ENCODE data around the gene USE1. TPM values are rescaled to one million over a fixed set of nuclear protein-coding genes. Genes with fewer than 3 reads are reported as not detected.

The USE1 gene
- polyA plus RNA-seq, 1 experiment, result 21.1 TPM

DNA sequence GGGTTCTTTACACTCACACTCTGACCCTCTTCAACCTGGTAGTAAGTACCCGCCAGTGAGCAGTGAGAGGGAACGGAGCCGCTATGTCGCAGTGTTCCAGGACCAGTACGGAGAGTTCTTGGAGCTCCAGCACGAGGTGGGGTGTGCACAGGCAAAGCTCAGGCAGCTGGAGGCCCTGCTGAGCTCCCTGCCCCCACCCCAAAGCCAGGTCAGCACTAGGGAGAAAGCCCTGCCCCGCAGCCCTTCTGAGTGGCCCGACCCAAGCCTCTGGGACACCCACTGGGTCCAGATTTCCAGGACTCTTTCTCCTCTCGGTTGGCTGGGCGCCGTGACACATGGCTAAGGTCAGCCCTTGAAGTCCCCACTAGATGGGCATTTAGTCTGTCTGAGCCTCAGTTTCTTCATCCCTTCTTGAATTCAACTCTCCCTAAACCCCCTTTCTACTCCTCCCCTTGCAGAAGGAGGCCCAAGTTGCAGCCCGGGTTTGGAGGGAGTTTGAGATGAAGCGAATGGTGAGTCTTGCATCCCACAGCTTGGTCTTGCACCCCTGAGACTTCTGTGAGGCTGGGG is 12.7 kb downstream of the USE1 start:
- POLR2A ChIA-PET, result interaction anchor here (1.2 to 2.2 kb wide), 2 partner anchors 8 to 13 kb away, joined by 3 to 14 read pairs; partner anchors contain the start of gene USE1
- Histone ChIP-seq H3K9me3 (ENCODE audit: control insufficient read depth, insufficient read depth, low read length) (no peaks in the 10 kb centered on the region; the same call in 1 of the 2 replicates), H3K27ac (ENCODE audit: low read depth, low read length) (no peak overlapping the region), H3K4me3 (ENCODE audit: low read depth, low read length) (no peak overlapping the region), H3K27me3 (ENCODE audit: control insufficient read depth, insufficient read depth, low read length) (no peaks in the 10 kb centered on the region)
- DNase-seq (ENCODE audit: low read depth, low spot score), result no peak
- TF ChIP-seq, protein P1, sequence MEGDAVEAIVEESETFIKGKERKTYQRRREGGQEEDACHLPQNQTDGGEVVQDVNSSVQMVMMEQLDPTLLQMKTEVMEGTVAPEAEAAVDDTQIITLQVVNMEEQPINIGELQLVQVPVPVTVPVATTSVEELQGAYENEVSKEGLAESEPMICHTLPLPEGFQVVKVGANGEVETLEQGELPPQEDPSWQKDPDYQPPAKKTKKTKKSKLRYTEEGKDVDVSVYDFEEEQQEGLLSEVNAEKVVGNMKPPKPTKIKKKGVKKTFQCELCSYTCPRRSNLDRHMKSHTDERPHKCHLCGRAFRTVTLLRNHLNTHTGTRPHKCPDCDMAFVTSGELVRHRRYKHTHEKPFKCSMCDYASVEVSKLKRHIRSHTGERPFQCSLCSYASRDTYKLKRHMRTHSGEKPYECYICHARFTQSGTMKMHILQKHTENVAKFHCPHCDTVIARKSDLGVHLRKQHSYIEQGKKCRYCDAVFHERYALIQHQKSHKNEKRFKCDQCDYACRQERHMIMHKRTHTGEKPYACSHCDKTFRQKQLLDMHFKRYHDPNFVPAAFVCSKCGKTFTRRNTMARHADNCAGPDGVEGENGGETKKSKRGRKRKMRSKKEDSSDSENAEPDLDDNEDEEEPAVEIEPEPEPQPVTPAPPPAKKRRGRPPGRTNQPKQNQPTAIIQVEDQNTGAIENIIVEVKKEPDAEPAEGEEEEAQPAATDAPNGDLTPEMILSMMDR (IDR thresholded peaks at IDR 0.05; ENCODE audit: low read depth, low read length), result no peak
- CTCF ChIA-PET, result no interaction called here

DNA sequence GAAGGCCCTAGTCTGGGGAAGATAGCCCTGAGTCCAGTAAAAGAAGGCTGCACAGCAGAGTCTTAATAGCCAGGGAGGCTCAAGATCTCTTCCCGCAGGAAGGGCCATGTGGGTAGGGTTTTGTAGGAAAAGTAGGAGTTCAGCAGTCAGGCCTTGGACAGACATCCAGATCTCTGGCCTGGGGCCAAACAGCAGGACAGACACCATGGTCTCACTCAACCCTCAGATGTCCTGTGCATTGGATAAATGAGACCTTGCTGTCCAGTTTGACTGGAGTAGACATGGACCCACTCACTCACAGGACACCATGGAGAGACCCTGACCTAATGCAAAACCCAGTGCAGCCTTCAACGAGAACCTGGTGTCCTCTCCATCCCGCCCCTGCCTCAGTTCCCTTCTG is 14.7 kb downstream of the USE1 start:
- Histone ChIP-seq H3K27me3 (ENCODE audit: control insufficient read depth, insufficient read depth, low read length) (no peaks in the 10 kb centered on the region), H3K9me3 (ENCODE audit: control insufficient read depth, insufficient read depth, low read length) (no peaks in the 10 kb centered on the region; the same call in 1 of the 2 replicates), H3K27ac (ENCODE audit: low read depth, low read length) (no peak overlapping the region), H3K4me3 (ENCODE audit: low read depth, low read length) (no peak overlapping the region)
- TF ChIP-seq, protein P1 (IDR thresholded peaks at IDR 0.05; ENCODE audit: low read depth, low read length), result no peak
- no peak for DNase-seq (ENCODE audit: low read depth, low spot score)
- CTCF ChIA-PET, result no interaction called here
- POLR2A ChIA-PET, result no interaction called here

DNA sequence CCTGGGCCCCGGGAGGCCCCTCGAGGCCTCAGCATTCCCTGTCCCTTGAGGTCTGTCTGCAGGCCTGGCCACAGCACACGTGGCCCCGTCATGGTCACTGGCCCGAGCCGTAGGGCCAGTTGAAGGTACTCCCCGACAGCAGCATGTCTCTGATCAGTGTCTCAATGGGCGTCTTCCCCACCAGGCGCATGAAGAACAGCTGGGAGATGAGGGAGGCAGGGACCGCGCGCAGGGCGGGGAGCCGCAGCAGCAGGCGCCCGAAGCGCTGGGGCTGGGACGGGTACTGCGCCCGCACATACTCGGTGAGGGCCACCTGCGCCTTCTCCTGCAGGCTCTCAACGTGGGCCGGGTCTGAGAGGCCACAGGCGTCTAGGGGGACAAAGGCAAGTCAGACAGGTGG is 17.1 kb downstream of the USE1 start:
- no peaks in the 10 kb centered on the region; the same call in 1 of the 2 replicates for H3K9me3 ChIP-seq (ENCODE audit: control insufficient read depth, insufficient read depth, low read length)
- H3K4me3 ChIP-seq (ENCODE audit: low read depth, low read length), result no peak overlapping the region
- ChIA-PET POLR2A (no interaction called here), CTCF (no interaction called here)
- no peaks in the 10 kb centered on the region for H3K27me3 ChIP-seq (ENCODE audit: control insufficient read depth, insufficient read depth, low read length)
- TF ChIP-seq, protein P1 (IDR thresholded peaks at IDR 0.05; ENCODE audit: low read depth, low read length), result no peak
- no peak for DNase-seq (ENCODE audit: low read depth, low spot score)
- H3K27ac ChIP-seq (ENCODE audit: low read depth, low read length), result no peak overlapping the region

DNA sequence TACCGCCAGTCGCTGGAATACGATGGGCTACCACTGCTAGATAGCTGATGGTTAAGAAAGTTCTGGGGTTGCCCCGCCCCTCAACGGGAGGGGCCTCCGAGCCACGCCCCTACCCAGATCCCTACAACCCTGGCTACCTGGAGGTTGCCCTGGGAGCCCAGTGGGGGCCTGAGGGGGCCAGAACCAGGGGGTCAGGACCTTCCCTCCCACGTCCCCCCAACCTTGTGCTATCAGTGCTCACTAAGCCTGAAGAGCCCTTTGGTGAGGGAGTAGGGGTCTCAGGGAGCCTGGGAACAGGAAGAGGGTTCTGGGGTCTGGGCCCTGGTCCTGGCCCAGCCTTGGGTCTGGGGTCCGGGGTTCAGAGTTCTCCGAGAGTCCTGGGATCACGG is 19.7 kb downstream of the USE1 start:
- Histone ChIP-seq H3K9me3 (ENCODE audit: control insufficient read depth, insufficient read depth, low read length) (no peaks in the 10 kb centered on the region; the same call in 1 of the 2 replicates), H3K27me3 (ENCODE audit: control insufficient read depth, insufficient read depth, low read length) (no peaks in the 10 kb centered on the region), H3K27ac (ENCODE audit: low read depth, low read length) (no peak overlapping the region), H3K4me3 (ENCODE audit: low read depth, low read length) (peak overlapping the region; percentile 63)
- POLR2A ChIA-PET, result interaction anchor here (0.6 to 3.1 kb wide), 4 partner anchors 8 to 45 kb away, joined by 3 to 14 read pairs (median 3); partner anchors contain the start of gene OCEL1
- DNase-seq (ENCODE audit: low read depth, low spot score), result no peak
- TF ChIP-seq, protein P1 (IDR thresholded peaks at IDR 0.05; ENCODE audit: low read depth, low read length), result no peak
- CTCF ChIA-PET, result interaction anchor here (0.6 kb wide), 1 partner anchor 131 kb away, joined by 4 read pairs; no protein-coding TSS in a partner anchor

DNA sequence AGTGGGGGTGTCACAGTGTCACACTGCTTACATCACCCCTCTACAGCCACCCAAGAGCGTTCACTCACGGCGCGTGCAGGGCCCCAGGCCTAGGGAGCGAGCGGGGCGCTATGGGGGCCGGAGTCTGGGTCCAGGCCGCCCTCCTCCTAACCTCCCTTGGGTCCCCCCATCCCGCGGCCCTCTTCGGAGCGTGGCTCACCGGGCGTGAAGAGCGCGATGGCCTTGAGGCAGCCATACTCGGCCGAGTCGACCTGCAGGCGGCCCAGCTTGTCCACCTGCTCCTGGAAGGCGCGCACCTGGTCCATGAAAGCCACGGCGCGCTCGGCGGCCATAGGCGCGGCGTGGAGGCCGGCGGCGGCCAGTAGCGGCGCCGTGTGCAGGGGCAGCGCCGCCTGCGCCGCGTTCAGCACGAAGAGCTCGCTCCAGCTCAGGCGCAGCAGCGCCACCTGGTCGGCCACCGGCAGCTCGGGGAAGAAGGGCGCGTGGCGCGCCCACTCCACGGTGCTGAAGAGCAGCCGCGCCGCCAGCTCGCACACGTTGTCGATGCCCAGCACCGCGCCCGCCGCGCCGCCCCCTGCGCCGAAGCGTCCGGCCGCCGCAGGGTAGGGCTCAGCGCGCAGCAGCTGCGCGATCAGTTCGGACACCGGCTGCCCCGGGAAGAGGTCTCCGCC is 20.3 kb downstream of the USE1 start:
- TF ChIP-seq, protein P1 (IDR thresholded peaks at IDR 0.05; ENCODE audit: low read depth, low read length), result peak; percentile 41; the same call in 1 of the 2 replicates
- H3K27ac ChIP-seq (ENCODE audit: low read depth, low read length), result peak overlapping the region; percentile 52
- POLR2A ChIA-PET, result interaction anchor here (0.9 to 3.1 kb wide), 3 partner anchors 9 to 20 kb away, joined by 3 to 14 read pairs (median 3); partner anchors contain the start of genes OCEL1 and USE1
- H3K9me3 ChIP-seq (ENCODE audit: control insufficient read depth, insufficient read depth, low read length), result no peaks in the 10 kb centered on the region; the same call in 1 of the 2 replicates
- H3K27me3 ChIP-seq (ENCODE audit: control insufficient read depth, insufficient read depth, low read length), result no peaks in the 10 kb centered on the region
- peak overlapping the region; percentile 63 for H3K4me3 ChIP-seq (ENCODE audit: low read depth, low read length)
- DNase-seq (ENCODE audit: low read depth, low spot score), result peak; percentile 36
- CTCF ChIA-PET, result interaction anchor here (0.5 to 0.6 kb wide), 3 partner anchors 68 to 710 kb away, joined by 3 to 4 read pairs (median 3); no protein-coding TSS in a partner anchor

All from AG04450 (cell line).